Measurements from ENCODE around the gene ASTN2. TPM values are rescaled to one million over a fixed set of nuclear protein-coding genes. Genes with fewer than 3 reads are reported as not detected.
"Not testable (repeated sequence)": the region's sequence is repeated elsewhere in the genome, so short reads cannot be mapped to it uniquely, and the experiment has no call there.

The ASTN2 gene
- total and polyA plus RNA-seq, 10 donors = 0.87 to 6.1 (median 3.7) TPM

- Histone ChIP-seq H3K4me3 (no peak overlapping the region), H3K27ac (no peak overlapping the region), H3K9me3 (no peaks in the 10 kb centered on the region), H3K36me3 (no peaks in the 10 kb centered on the region), H3K27me3 (replicated peaks in 1 of 7) (peaks cover 0 to 3% (median 0%) of the 10 kb centered on the region in 7 donors), H3K4me1 (no peaks in the 10 kb centered on the region)
- no peak for DNase-seq
- 38 to 51% (median 45%) methylated on average over 2 of the region's 2 CpGs for WGBS, 5 donors
- intact Hi-C loops (cut with DNase I; ENCODE audit: low total_unique reads) = no loop called here
- no peak for TF ChIP-seq POLR2A (IDR thresholded peaks at IDR 0.05)
Measured at GRCh38 chr9:116928289-116928688, 486.6 kb downstream of the ASTN2 start.

- Histone ChIP-seq H3K4me1 (no peaks in the 10 kb centered on the region), H3K27ac (no peak overlapping the region), H3K9me3 (no peaks in the 10 kb centered on the region), H3K36me3 (no peaks in the 10 kb centered on the region), H3K4me3 (no peak overlapping the region), H3K27me3 (replicated peaks in 1 of 7) (peaks cover 0 to 3% (median 0%) of the 10 kb centered on the region in 7 donors)
- 70 to 86% (median 77%) methylated on average over 3 of the region's 3 CpGs for WGBS, 5 donors
- no peak for TF ChIP-seq CTCF (IDR thresholded peaks at IDR 0.05 in 8 of 11, conservative IDR thresholded peaks at IDR 0.05 in 3 of 11)
- no peak for TF ChIP-seq POLR2A (IDR thresholded peaks at IDR 0.05)
- no peak for TF ChIP-seq POLR2AphosphoS5 (IDR thresholded peaks at IDR 0.05)
- no peak for DNase-seq
- intact Hi-C loops (cut with DNase I; ENCODE audit: low total_unique reads) = no loop called here
Measured at GRCh38 chr9:116927726-116928125, 487.1 kb downstream of the ASTN2 start.

GRCh38 chr9:116925121-116925520 is 489.7 kb downstream of the ASTN2 start:
- no peak for DNase-seq
- Histone ChIP-seq H3K27ac (no peak overlapping the region), H3K4me1 (no peaks in the 10 kb centered on the region), H3K36me3 (no peaks in the 10 kb centered on the region), H3K4me3 (no peak overlapping the region), H3K9me3 (no peaks in the 10 kb centered on the region), H3K27me3 (replicated peaks in 1 of 7) (no peaks in the 10 kb centered on the region)
- intact Hi-C loops (cut with DNase I; ENCODE audit: low total_unique reads) = no loop called here
- no peak for TF ChIP-seq CTCF (IDR thresholded peaks at IDR 0.05 in 8 of 11, conservative IDR thresholded peaks at IDR 0.05 in 3 of 11)
- no peak for TF ChIP-seq POLR2AphosphoS5 (IDR thresholded peaks at IDR 0.05)
- no peak for TF ChIP-seq POLR2A (IDR thresholded peaks at IDR 0.05)

DNA sequence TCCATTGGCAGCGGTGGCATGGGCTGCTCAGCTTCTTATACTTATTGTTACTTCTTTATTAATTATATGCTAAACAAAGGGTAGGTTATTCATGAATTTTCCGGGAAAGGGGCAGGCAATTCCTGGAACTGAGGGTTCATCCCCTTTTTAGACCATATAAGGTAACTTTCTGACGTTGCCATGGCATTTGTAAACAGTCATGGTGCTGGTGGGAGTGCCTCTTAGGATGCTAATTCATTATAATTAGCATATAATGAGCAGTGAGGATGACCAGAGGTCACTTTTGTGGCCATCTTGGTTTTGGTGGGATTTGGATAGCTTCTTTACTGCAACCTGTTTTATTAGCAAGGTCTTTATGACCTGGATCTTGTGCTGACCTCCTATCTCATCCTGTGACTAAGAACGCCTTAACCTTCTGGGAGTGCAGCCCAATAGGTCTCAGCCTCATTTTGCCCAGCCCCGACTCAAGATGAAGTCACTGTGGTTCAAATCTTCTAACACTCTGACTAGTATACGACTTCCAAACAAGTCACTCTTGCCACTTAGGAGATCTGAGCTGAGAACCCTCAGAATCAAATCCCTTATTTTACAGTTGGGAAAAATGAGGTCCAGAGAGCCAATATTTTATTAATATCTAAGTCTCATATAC is 490.3 kb downstream of the ASTN2 start:
- Histone ChIP-seq H3K27ac (no peak overlapping the region), H3K9me3 (no peaks in the 10 kb centered on the region), H3K27me3 (replicated peaks in 1 of 7) (no peaks in the 10 kb centered on the region), H3K4me3 (no peak overlapping the region), H3K4me1 (no peaks in the 10 kb centered on the region), H3K36me3 (no peaks in the 10 kb centered on the region)
- DNase-seq = no peak
- intact Hi-C loops (cut with DNase I; ENCODE audit: low total_unique reads) = no loop called here
- TF ChIP-seq POLR2A (IDR thresholded peaks at IDR 0.05) (no peak), CTCF (IDR thresholded peaks at IDR 0.05 in 8 of 11, conservative IDR thresholded peaks at IDR 0.05 in 3 of 11) (no peak), POLR2AphosphoS5 (IDR thresholded peaks at IDR 0.05) (no peak)
- WGBS, 5 donors = 77 to 93% (median 88%) methylated on average over 6 of the region's 6 CpGs

DNA sequence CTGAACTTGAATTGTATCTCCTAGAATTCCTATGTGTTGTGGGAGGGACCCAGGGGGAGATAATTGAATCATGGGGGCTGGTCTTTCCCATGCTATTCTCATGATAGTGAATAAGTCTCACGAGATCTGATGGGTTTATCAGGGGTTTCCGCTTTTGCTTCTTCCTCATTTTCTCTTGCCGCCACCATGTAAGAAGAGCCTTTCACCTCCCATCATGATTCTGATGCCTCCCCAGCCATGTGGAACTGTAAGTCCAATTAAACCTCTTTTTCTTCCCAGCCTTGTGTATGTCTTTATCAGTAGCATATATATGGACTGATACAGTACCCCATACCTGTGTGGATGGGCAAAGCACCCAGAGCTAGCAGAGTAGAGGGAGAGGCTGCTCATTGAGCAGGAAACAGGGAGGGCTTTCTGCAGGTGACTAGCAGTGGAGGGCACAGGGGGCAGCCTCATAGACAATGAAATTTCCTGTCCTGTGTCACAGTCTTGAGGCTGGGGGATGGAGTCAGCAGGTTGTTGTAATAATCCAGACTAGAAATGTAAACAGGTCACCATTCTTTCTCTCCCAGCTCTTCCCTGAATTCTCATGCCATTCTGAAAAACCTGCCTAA is 496.9 kb downstream of the ASTN2 start:
- DNase-seq; H3K4me3 ChIP-seq; H3K27me3 ChIP-seq (replicated peaks in 1 of 7); H3K4me1 ChIP-seq; H3K27ac ChIP-seq; H3K9me3 ChIP-seq; H3K36me3 ChIP-seq; intact Hi-C loops (cut with DNase I; ENCODE audit: low total_unique reads): not testable (repeated sequence)
- 79 to 98% (median 87%) methylated on average over 3 of the region's 3 CpGs for WGBS, 5 donors

Measured in spleen (tissue), 11 donors.